Esophagus mucosa (tissue), 1 donor: ENCODE measurements around the gene NOL3. TPM values are rescaled to one million over a fixed set of nuclear protein-coding genes. Genes with fewer than 3 reads are reported as not detected.
"Not testable (repeated sequence)": the region's sequence is repeated elsewhere in the genome, so short reads cannot be mapped to it uniquely, and the experiment has no call there.

Experiments used
- ATAC-seq: fragments of 200-7000 bp; cut with Tn5 transposase; one replicate; pipeline ENCODE4 v1.9.1; 2020
- total RNA-seq: library from RNA; stranded (reverse); gene quantifications from one replicate; pipeline ENCODE4 v1.2.4, GENCODE V29; 2023
- donor health status: DM: yes; HTN: yes; CAD: no.

NOL3 gene
- total RNA-seq, result 23.3 TPM

GRCh38 chr16:67170168-67170948 is at the start of gene NOL3:
TSS of gene NOL3 (plus strand) at chr16:67170538.
- peak; percentile 67 for ATAC-seq

- not testable (repeated sequence) for ATAC-seq
These were observed 47.5 kb upstream of the NOL3 start for GRCh38 chr16:67122799-67123198.

GRCh38 chr16:67128417-67128816 is 41.9 kb upstream of the NOL3 start:
- no peak for ATAC-seq

- no peak for ATAC-seq
These were observed 41.5 kb upstream of the NOL3 start for GRCh38 chr16:67128887-67129286.

GRCh38 chr16:67129422-67129821 is 40.9 kb upstream of the NOL3 start:
- no peak for ATAC-seq

GRCh38 chr16:67137605-67138004 is 32.7 kb upstream of the NOL3 start:
- ATAC-seq, result no peak

- ATAC-seq, result no peak
These were observed 28.9 kb upstream of the NOL3 start for GRCh38 chr16:67141391-67141790.

- no peak for ATAC-seq
These were observed 28.0 kb upstream of the NOL3 start for GRCh38 chr16:67142342-67142741.

- ATAC-seq, result no peak
These were observed 25.4 kb upstream of the NOL3 start for GRCh38 chr16:67144943-67145342.

GRCh38 chr16:67145746-67146145 is 24.6 kb upstream of the NOL3 start:
- no peak for ATAC-seq

- no peak for ATAC-seq
These were observed 23.6 kb upstream of the NOL3 start for GRCh38 chr16:67146523-67147357.

- peak; percentile 27 for ATAC-seq
These were observed 22.7 kb upstream of the NOL3 start for GRCh38 chr16:67147437-67148140.

GRCh38 chr16:67148221-67148620 is 22.1 kb upstream of the NOL3 start:
- ATAC-seq, result no peak

- no peak for ATAC-seq
These were observed 21.6 kb upstream of the NOL3 start for GRCh38 chr16:67148656-67149275.

GRCh38 chr16:67149276-67150046 is 20.9 kb upstream of the NOL3 start:
- ATAC-seq, result no peak

- ATAC-seq, result peak; percentile 57
These were observed 20.1 kb upstream of the NOL3 start for GRCh38 chr16:67150047-67150832.

GRCh38 chr16:67150833-67151396 is 19.4 kb upstream of the NOL3 start, which contains the start of gene B3GNT9:
TSS of gene B3GNT9 (minus strand) at chr16:67150998. CDS start at chr16:67150485, 513 bp downstream.
- ATAC-seq, result peak; percentile 53

- no peak for ATAC-seq
These were observed 18.8 kb upstream of the NOL3 start for GRCh38 chr16:67151431-67152097.

GRCh38 chr16:67154578-67155294 is 15.6 kb upstream of the NOL3 start:
- ATAC-seq, result no peak
